ENCODE measurements around the gene ACP4. TPM values are rescaled to one million over a fixed set of nuclear protein-coding genes. Genes with fewer than 3 reads are reported as not detected.

The ACP4 gene
- total and polyA plus RNA-seq, 2 donors = not detected

DNA sequence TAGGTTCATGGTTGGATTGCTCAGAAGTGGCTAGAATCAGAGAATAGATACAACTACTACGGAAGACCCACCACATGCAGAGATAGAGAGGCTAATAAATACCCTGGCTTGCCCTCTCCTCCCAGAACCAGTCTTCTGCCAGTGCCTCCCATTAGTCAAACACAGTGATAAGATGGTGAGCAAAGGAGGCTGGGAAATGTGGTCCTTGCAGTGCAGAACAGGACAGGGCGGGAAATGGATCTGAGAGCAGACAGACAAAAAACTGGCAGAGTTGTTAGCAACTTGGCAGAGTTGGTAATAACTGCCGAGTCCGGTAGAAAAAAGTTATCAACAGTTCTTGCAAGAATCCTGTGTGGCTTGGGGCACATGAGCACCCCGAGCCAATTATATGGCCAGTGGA lies 24.7 kb downstream of the ACP4 start:
- 91% methylated on average over 5 of the region's 5 CpGs for WGBS
- H3K9me3 ChIP-seq (ENCODE audit: control insufficient read depth in 2 of 2, insufficient read depth in 1 of 2, low read length in 1 of 2) = peaks cover 0 to 6% of the 10 kb centered on the region in 2 donors
- H3K4me3 ChIP-seq (ENCODE audit: low read length in 2 of 2) = no peak overlapping the region
- no peak for DNase-seq (ENCODE audit: low read depth in 6 of 9, low spot score in 9 of 9)
- H3K36me3 ChIP-seq (ENCODE audit: control insufficient read depth in 2 of 2, insufficient read depth in 2 of 2, low read length in 1 of 2) = no peaks in the 10 kb centered on the region
- peaks cover 17 to 45% of the 10 kb centered on the region in 2 donors for H3K27me3 ChIP-seq (ENCODE audit: control insufficient read depth in 2 of 2, insufficient read depth in 1 of 2, low read length in 1 of 2)
- H3K27ac ChIP-seq (ENCODE audit: low read depth in 1 of 2, low read length in 1 of 2) = no peak overlapping the region
- H3K4me1 ChIP-seq (ENCODE audit: control insufficient read depth in 2 of 2, insufficient read depth in 2 of 2, low read length in 2 of 2) = peaks cover 0 to 5% of the 10 kb centered on the region in 2 donors

DNA sequence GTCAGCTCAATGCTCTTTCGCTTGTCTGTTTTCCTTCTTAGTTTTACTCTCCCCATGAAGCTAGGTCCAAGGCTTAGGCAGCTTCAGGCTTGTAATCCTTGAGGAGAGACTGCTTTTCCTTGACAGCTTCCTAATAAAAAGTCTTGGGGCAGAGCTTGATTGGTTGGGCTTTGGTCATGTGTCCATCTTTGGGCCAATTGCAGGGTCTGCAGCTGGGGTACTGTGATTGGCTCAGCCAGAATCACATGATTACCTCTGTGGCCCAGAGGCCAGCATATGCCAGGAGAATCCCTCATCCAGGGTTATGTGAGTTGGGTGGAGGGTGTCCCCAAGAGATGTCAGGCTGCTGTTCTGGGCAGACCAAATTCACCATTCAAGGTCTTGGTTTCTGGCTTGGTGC lies 25.2 kb downstream of the ACP4 start:
- no peak overlapping the region for H3K4me3 ChIP-seq (ENCODE audit: low read length in 2 of 2)
- no peak overlapping the region for H3K27ac ChIP-seq (ENCODE audit: low read depth in 1 of 2, low read length in 1 of 2)
- H3K9me3 ChIP-seq (ENCODE audit: control insufficient read depth in 2 of 2, insufficient read depth in 1 of 2, low read length in 1 of 2) = peaks cover 0 to 6% of the 10 kb centered on the region in 2 donors
- H3K36me3 ChIP-seq (ENCODE audit: control insufficient read depth in 2 of 2, insufficient read depth in 2 of 2, low read length in 1 of 2) = no peaks in the 10 kb centered on the region
- WGBS = 98% methylated on average over 1 of the region's 1 CpG
- no peak for DNase-seq (ENCODE audit: low read depth in 6 of 9, low spot score in 9 of 9)
- H3K4me1 ChIP-seq (ENCODE audit: control insufficient read depth in 2 of 2, insufficient read depth in 2 of 2, low read length in 2 of 2) = peaks cover 0 to 5% of the 10 kb centered on the region in 2 donors
- H3K27me3 ChIP-seq (ENCODE audit: control insufficient read depth in 2 of 2, insufficient read depth in 1 of 2, low read length in 1 of 2) = peaks cover 17 to 51% of the 10 kb centered on the region in 2 donors

DNA sequence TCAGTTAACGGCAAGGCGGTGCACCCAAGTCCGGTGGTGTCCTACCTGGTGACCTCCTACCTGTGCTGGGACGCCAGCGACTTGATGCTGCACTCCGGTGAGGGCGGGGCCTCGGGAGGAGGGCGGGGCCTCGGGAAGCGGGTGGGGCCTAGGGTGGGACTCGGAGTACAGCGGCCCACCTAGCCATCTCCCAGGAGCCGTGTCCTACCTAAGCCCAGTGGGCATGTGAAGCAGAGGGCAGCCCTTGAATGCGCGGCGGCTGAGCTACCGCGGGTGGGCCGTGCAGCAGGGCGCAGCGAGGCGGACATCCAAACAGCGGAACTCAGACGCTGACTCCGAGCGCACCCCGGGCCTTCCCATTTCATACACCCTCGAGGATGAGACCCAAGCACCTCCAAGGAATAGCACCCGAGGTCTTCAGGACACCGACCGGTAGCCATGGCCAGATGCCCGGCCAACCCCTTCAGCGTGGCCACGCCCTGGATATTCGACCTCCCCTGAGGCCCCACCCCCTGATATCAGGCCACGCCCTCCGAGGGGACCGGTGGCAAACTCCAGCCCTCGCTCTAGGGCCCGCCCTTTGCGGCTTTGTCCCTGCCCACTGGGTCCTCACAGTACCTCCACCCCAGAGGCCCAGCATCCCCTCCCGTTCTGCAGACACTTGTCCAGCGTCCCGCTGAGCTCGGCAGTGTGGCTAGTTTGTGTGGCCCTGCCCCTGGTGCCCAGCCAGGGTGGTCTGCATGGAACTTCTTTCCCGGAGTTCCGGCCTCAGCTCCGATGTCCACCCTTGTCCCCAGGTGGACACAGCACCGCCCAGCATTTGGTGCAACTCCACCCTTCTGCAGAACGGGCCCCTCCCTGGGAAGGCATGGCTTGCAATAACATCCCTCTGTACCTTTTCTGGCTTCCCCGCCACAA lies 28.0 kb downstream of the ACP4 start:
- 12% methylated on average over 52 of the region's 52 CpGs for WGBS
- Histone ChIP-seq H3K27ac (ENCODE audit: low read depth in 1 of 2, low read length in 1 of 2) (no peak overlapping the region), H3K4me1 (ENCODE audit: control insufficient read depth in 2 of 2, insufficient read depth in 2 of 2, low read length in 2 of 2) (peaks cover 3 to 7% of the 10 kb centered on the region in 2 donors), H3K4me3 (ENCODE audit: low read length in 2 of 2) (peak overlapping the region in 1 of 2 donors; percentile 6), H3K27me3 (ENCODE audit: control insufficient read depth in 2 of 2, insufficient read depth in 1 of 2, low read length in 1 of 2) (peaks cover 19 to 76% of the 10 kb centered on the region in 2 donors), H3K36me3 (ENCODE audit: control insufficient read depth in 2 of 2, insufficient read depth in 2 of 2, low read length in 1 of 2) (no peaks in the 10 kb centered on the region), H3K9me3 (ENCODE audit: control insufficient read depth in 2 of 2, insufficient read depth in 1 of 2, low read length in 1 of 2) (peaks cover 0 to 6% of the 10 kb centered on the region in 2 donors)
- DNase-seq (ENCODE audit: low read depth in 6 of 9, low spot score in 9 of 9) = no peak

DNA sequence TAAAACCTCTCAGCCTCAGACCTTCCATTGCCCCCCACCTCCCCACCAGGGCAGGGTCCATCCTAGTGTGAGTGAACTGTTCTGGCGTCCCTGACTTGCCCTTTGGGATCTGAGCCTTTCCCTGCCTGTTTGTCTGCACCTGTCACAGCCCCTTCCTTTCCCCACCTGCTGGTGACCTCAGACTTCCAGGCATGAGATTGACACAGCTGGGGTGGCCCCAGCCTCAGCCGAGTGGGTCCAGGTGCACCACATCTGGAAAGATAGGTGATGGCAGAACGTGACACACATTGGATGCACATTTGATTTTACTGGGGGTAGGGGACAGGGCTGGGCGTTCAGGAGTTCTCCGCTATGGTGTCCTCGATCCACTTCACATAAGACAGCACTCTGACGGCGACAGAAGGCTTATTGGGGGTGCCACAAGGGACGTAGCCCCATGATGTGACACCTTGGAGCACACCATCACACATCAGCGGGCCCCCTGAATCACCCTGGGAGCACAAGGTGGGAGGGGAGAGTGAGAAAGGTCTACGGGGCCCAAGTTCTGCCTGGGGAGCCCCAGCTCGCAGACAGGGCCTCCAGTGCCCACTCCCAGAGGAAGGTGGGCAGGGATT lies 28.8 kb downstream of the ACP4 start:
- no peak overlapping the region for H3K27ac ChIP-seq (ENCODE audit: low read depth in 1 of 2, low read length in 1 of 2)
- 76% methylated on average over 12 of the region's 12 CpGs for WGBS
- H3K27me3 ChIP-seq (ENCODE audit: control insufficient read depth in 2 of 2, insufficient read depth in 1 of 2, low read length in 1 of 2) = peaks cover 19 to 80% of the 10 kb centered on the region in 2 donors
- H3K4me1 ChIP-seq (ENCODE audit: control insufficient read depth in 2 of 2, insufficient read depth in 2 of 2, low read length in 2 of 2) = peaks cover 3 to 7% of the 10 kb centered on the region in 2 donors
- no peaks in the 10 kb centered on the region for H3K36me3 ChIP-seq (ENCODE audit: control insufficient read depth in 2 of 2, insufficient read depth in 2 of 2, low read length in 1 of 2)
- peaks cover 0 to 6% of the 10 kb centered on the region in 2 donors for H3K9me3 ChIP-seq (ENCODE audit: control insufficient read depth in 2 of 2, insufficient read depth in 1 of 2, low read length in 1 of 2)
- no peak for DNase-seq (ENCODE audit: low read depth in 6 of 9, low spot score in 9 of 9)
- no peak overlapping the region for H3K4me3 ChIP-seq (ENCODE audit: low read length in 2 of 2)

DNA sequence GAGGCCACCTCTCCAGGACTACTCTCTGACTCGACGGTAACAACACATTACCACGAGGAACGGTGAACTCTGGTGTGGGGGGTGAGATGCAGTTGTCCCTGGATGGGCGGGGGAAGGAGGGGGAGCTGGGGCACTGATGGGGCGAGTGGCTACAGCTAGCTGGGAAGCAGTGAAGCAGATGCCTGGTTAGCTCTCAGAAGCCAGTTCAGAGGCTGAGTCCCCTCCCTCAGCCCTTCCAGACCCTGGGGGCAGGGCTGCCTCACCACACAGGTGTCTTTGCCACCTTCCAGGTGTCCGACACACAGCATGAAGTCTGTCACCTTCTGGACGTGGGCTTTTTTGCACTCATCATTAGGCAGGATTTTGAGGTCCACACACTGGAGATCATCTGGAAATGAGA lies 29.4 kb downstream of the ACP4 start:
- no peak overlapping the region for H3K4me3 ChIP-seq (ENCODE audit: low read length in 2 of 2)
- whole genome bisulfite sequencing = 44% methylated on average over 8 of the region's 8 CpGs

DNA sequence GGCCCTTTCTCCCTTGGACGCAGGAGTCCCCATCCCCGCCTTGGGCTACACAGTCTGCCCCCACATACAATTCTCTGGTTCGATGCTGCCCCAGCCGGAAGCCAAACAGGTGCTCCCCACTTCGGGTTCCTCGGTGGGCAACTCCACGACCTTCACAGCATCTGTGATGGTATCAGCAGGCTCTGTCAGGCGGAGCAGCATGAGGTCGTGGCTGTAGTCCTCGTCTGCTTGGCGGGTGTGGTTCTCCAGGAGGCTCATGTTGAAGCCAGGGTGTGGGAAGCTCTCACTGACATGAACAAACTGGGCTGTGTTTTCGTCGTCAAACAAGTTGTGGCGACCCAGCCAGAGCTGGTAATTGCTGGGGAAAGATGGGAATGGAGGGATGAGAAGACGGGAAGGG lies 29.9 kb downstream of the ACP4 start:
- Histone ChIP-seq H3K27ac (ENCODE audit: low read depth in 1 of 2, low read length in 1 of 2) (no peak overlapping the region), H3K27me3 (ENCODE audit: control insufficient read depth in 2 of 2, insufficient read depth in 1 of 2, low read length in 1 of 2) (peaks cover 14 to 79% of the 10 kb centered on the region in 2 donors)
- 12% methylated on average over 15 of the region's 15 CpGs for WGBS

More for the DNA sequence above, 29.4 kb downstream of the ACP4 start:
- H3K36me3 ChIP-seq (ENCODE audit: control insufficient read depth in 2 of 2, insufficient read depth in 2 of 2, low read length in 1 of 2) = no peaks in the 10 kb centered on the region
- H3K27me3 ChIP-seq (ENCODE audit: control insufficient read depth in 2 of 2, insufficient read depth in 1 of 2, low read length in 1 of 2) = peaks cover 15 to 80% of the 10 kb centered on the region in 2 donors
- H3K4me1 ChIP-seq (ENCODE audit: control insufficient read depth in 2 of 2, insufficient read depth in 2 of 2, low read length in 2 of 2) = peaks cover 3 to 7% of the 10 kb centered on the region in 2 donors
- H3K27ac ChIP-seq (ENCODE audit: low read depth in 1 of 2, low read length in 1 of 2) = no peak overlapping the region
- peaks cover 0 to 6% of the 10 kb centered on the region in 2 donors for H3K9me3 ChIP-seq (ENCODE audit: control insufficient read depth in 2 of 2, insufficient read depth in 1 of 2, low read length in 1 of 2)
- DNase-seq (ENCODE audit: low read depth in 6 of 9, low spot score in 9 of 9) = no peak

DNA sequence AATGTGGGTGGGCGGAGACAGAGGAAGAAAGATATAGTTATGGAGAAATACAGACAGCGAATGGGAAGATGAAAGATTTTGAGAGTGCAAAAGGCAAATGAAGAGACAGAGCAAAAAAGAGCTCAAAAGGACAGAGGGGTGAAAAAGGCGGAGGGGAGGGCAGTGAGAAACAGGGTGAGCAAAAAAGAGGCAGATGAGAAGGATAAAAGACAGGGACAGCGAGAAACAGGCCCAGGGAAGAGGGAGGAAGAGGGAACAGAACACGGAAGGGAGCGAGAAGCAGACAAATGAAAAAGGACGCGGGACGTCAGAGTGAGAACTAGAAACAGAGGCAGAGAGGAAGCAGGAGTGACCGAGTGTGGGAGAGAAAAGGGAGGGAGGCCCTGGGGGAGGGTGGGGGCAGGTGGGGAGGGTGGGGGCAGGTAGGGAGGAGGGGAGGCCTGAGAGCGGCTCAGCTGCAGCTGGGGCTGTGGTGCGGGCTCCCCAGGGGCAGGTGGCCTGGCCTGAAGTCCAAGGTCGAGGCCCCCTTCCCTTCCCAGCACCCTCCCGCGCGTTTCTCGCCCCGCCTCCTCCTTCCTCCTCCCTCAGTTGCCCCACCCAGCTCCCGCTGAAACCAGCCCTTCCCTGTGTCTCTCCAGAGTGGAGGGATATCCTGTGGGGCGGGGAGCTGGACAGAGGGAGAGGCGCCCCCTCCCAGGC lies 30.5 kb downstream of the ACP4 start:
- Histone ChIP-seq H3K27me3 (ENCODE audit: control insufficient read depth in 2 of 2, insufficient read depth in 1 of 2, low read length in 1 of 2) (peaks cover 14 to 73% of the 10 kb centered on the region in 2 donors), H3K4me3 (ENCODE audit: low read length in 2 of 2) (peak overlapping the region in 1 of 2 donors; percentile 7)
- 8% methylated on average over 21 of the region's 21 CpGs for WGBS

More for the DNA sequence above, 29.9 kb downstream of the ACP4 start:
- Histone ChIP-seq H3K36me3 (ENCODE audit: control insufficient read depth in 2 of 2, insufficient read depth in 2 of 2, low read length in 1 of 2) (no peaks in the 10 kb centered on the region), H3K4me3 (ENCODE audit: low read length in 2 of 2) (no peak overlapping the region), H3K9me3 (ENCODE audit: control insufficient read depth in 2 of 2, insufficient read depth in 1 of 2, low read length in 1 of 2) (peaks cover 0 to 6% of the 10 kb centered on the region in 2 donors), H3K4me1 (ENCODE audit: control insufficient read depth in 2 of 2, insufficient read depth in 2 of 2, low read length in 2 of 2) (peaks cover 3 to 7% of the 10 kb centered on the region in 2 donors)
- DNase-seq (ENCODE audit: low read depth in 6 of 9, low spot score in 9 of 9) = no peak

DNA sequence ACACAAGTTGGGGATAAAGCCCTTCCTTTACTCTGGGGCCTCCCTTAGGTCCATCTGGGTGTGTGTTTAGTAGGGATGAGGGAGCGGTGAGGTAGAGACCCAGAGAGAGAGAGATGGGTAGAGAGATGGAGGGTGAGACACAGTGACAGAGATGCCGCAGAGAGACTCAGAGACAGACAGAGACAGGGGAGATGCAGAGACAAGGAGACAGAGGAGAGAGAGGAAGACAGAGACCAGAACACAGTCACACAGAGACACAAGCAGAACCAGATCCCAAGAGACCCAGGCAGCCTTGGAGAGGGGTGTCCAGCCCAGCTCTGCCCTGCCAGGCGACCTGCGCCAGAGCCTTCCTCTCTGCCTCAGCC lies 31.0 kb downstream of the ACP4 start:
- H3K27ac ChIP-seq (ENCODE audit: low read depth in 1 of 2, low read length in 1 of 2) = no peak overlapping the region
- 74% methylated on average over 4 of the region's 4 CpGs for WGBS
- no peaks in the 10 kb centered on the region for H3K36me3 ChIP-seq (ENCODE audit: control insufficient read depth in 2 of 2, insufficient read depth in 2 of 2, low read length in 1 of 2)
- H3K4me1 ChIP-seq (ENCODE audit: control insufficient read depth in 2 of 2, insufficient read depth in 2 of 2, low read length in 2 of 2) = peaks cover 3 to 7% of the 10 kb centered on the region in 2 donors
- H3K4me3 ChIP-seq (ENCODE audit: low read length in 2 of 2) = peak overlapping the region in 1 of 2 donors; percentile 7
- peaks cover 0 to 6% of the 10 kb centered on the region in 2 donors for H3K9me3 ChIP-seq (ENCODE audit: control insufficient read depth in 2 of 2, insufficient read depth in 1 of 2, low read length in 1 of 2)
- peaks cover 14 to 71% of the 10 kb centered on the region in 2 donors for H3K27me3 ChIP-seq (ENCODE audit: control insufficient read depth in 2 of 2, insufficient read depth in 1 of 2, low read length in 1 of 2)
- DNase-seq (ENCODE audit: low read depth in 6 of 9, low spot score in 9 of 9) = no peak

More for the DNA sequence above, 30.5 kb downstream of the ACP4 start:
- H3K27ac ChIP-seq (ENCODE audit: low read depth in 1 of 2, low read length in 1 of 2) = peak overlapping the region in 1 of 2 donors; percentile 3
- H3K4me1 ChIP-seq (ENCODE audit: control insufficient read depth in 2 of 2, insufficient read depth in 2 of 2, low read length in 2 of 2) = peaks cover 3 to 7% of the 10 kb centered on the region in 2 donors
- peaks cover 0 to 6% of the 10 kb centered on the region in 2 donors for H3K9me3 ChIP-seq (ENCODE audit: control insufficient read depth in 2 of 2, insufficient read depth in 1 of 2, low read length in 1 of 2)
- no peaks in the 10 kb centered on the region for H3K36me3 ChIP-seq (ENCODE audit: control insufficient read depth in 2 of 2, insufficient read depth in 2 of 2, low read length in 1 of 2)
- no peak for DNase-seq (ENCODE audit: low read depth in 6 of 9, low spot score in 9 of 9)
